Endodermal cell (in vitro differentiated cells): Measurements from ENCODE around the gene METTL21A. TPM values are rescaled to one million over a fixed set of nuclear protein-coding genes. Genes with fewer than 3 reads are reported as not detected.

Experiments used
- DNase-seq: peaks from one replicate; pipeline ENCODE4 v3.0.0-alpha.2; 2017
- H3K27ac ChIP-seq: 2 replicates; pipeline ENCODE4 v1.5.1; 2013; ENCODE audit warnings: mild to moderate bottlenecking, low read depth, low read length, moderate library complexity
- H3K27me3 ChIP-seq: 2 replicates; pipeline ENCODE4 v1.6.1; 2013; ENCODE audit warnings: mild to moderate bottlenecking, low read length, moderate library complexity; ENCODE audit not compliant: insufficient read depth, control insufficient read depth, poor library complexity, severe bottlenecking
- H3K36me3 ChIP-seq: 2 replicates; pipeline ENCODE4 v1.7.0; 2013; ENCODE audit warnings: mild to moderate bottlenecking, low read length, moderate library complexity; ENCODE audit not compliant: control insufficient read depth, insufficient read depth
- H3K4me1 ChIP-seq: one replicate; pipeline ENCODE4 v1.7.0; 2013; ENCODE audit warnings: low read length; ENCODE audit not compliant: control insufficient read depth, insufficient read depth
- H3K4me3 ChIP-seq: 2 replicates; pipeline ENCODE4 v1.5.1; 2013; ENCODE audit warnings: mild to moderate bottlenecking, low read length, moderate library complexity
- H3K9ac ChIP-seq: 2 replicates; pipeline ENCODE4 v1.6.1; 2013; ENCODE audit warnings: mild to moderate bottlenecking, low read length, moderate library complexity; ENCODE audit not compliant: poor library complexity, severe bottlenecking; ENCODE audit errors: extremely low read depth
- H3K9me3 ChIP-seq: 2 replicates; pipeline ENCODE4 v1.6.1; 2013; ENCODE audit warnings: mild to moderate bottlenecking, low read length, moderate library complexity; ENCODE audit not compliant: control insufficient read depth
- H3K27ac Mint-ChIP-seq: 2 replicates; pipeline ENCODE4 v1.8.0; 2020; ENCODE audit warnings: mixed read lengths
- H3K27me3 Mint-ChIP-seq: 2 replicates; pipeline ENCODE4 v1.8.0; 2021; ENCODE audit warnings: mild to moderate bottlenecking, mixed read lengths; ENCODE audit not compliant: insufficient read depth
- H3K36me3 Mint-ChIP-seq: 2 replicates; pipeline ENCODE4 v1.8.0; 2020; ENCODE audit warnings: low read depth, mixed read lengths
- H3K4me1 Mint-ChIP-seq: 2 replicates; pipeline ENCODE4 v1.8.0; 2020; ENCODE audit warnings: mixed read lengths
- H3K4me3 Mint-ChIP-seq: 2 replicates; pipeline ENCODE4 v1.8.0; 2020; ENCODE audit warnings: mild to moderate bottlenecking, moderate library complexity, mixed read lengths
- H3K9me3 Mint-ChIP-seq: 2 replicates; pipeline ENCODE4 v1.8.0; 2020; ENCODE audit warnings: mild to moderate bottlenecking, mixed read lengths
- CTCF ChIP-seq: fragments of 200-600 bp; sonication (generic); conservative IDR thresholded peaks from 2 replicates; pipeline ENCODE4 v1.5.0; 2021; ENCODE audit warnings: antibody characterized with exemption, mild to moderate bottlenecking
- WGBS, 2 experiments: methylation state at CpG; one replicate each; pipeline versions ENCODE4 v1.1.5 to v1.1.7; 2013; ENCODE audit warnings: missing lambda C conversion rate in 2 of 2, mixed read lengths in 1 of 2; ENCODE audit not compliant: insufficient coverage in 1 of 2, insufficient read length in 1 of 2; 5-methylcytosine and 5-hydroxymethylcytosine counted together
- total RNA-seq, 2 donors: library from RNA; stranded (reverse); fragmentation: NEBNext Ultra II Directional in 1 of 2; extraction: Animal tissue kit (Norgen Biotek cat#: 25700) in 1 of 2; gene quantifications; 2 replicates in 1 of 2; 3 replicates in 1 of 2; pipeline ENCODE4 v1.2.1, GENCODE V29; 2021

Gene METTL21A
- total RNA-seq, 2 donors from 2014 or later = 43.4 to 61.2 TPM

GRCh38 chr2:207624185-207625013 is 795 bp downstream of the METTL21A start:
- TF ChIP-seq CTCF = no peak
- Mint-ChIP-seq H3K9me3 (no peaks in the 10 kb centered on the region), H3K27ac (peak overlapping the region; percentile 87), H3K27me3 (no peaks in the 10 kb centered on the region), H3K36me3 (peaks cover 37% of the 10 kb centered on the region), H3K4me3 (peak overlapping the region; percentile 81), H3K4me1 (peaks cover 9% of the 10 kb centered on the region)
- Histone ChIP-seq H3K27ac (peak overlapping the region; percentile 84), H3K27me3 (no peaks in the 10 kb centered on the region), H3K9ac (peak overlapping the region; percentile 72), H3K9me3 (no peaks in the 10 kb centered on the region), H3K36me3 (peaks cover 31% of the 10 kb centered on the region), H3K4me3 (peak overlapping the region; percentile 92), H3K4me1 (no peaks in the 10 kb centered on the region)
- peak; percentile 86 for DNase-seq
- 3 to 4% methylated on average over 7 to 47 of the region's 47 CpGs for WGBS, 2 experiments

GRCh38 chr2:207621501-207622039 is 3.6 kb downstream of the METTL21A start:
- no peak for DNase-seq
- H3K9me3 Mint-ChIP-seq = no peaks in the 10 kb centered on the region
- H3K9ac ChIP-seq = no peak overlapping the region
- H3K36me3 Mint-ChIP-seq = peaks cover 57% of the 10 kb centered on the region
- no peak overlapping the region for H3K4me3 Mint-ChIP-seq
- H3K27ac ChIP-seq = no peak overlapping the region
- no peak for TF ChIP-seq CTCF
- no peak overlapping the region for H3K4me3 ChIP-seq
- H3K27ac Mint-ChIP-seq = no peak overlapping the region
- H3K27me3 Mint-ChIP-seq = no peaks in the 10 kb centered on the region
- H3K4me1 ChIP-seq = no peaks in the 10 kb centered on the region
- peaks cover 47% of the 10 kb centered on the region for H3K36me3 ChIP-seq
- peaks cover 9% of the 10 kb centered on the region for H3K4me1 Mint-ChIP-seq
- no peaks in the 10 kb centered on the region for H3K27me3 ChIP-seq
- WGBS, 2 experiments = 92 to 93% methylated on average over 6 to 10 of the region's 10 CpGs
- H3K9me3 ChIP-seq = no peaks in the 10 kb centered on the region

GRCh38 chr2:207619764-207620203 is 5.4 kb downstream of the METTL21A start:
- no peaks in the 10 kb centered on the region for H3K9me3 Mint-ChIP-seq
- no peak overlapping the region for H3K27ac Mint-ChIP-seq
- H3K27me3 Mint-ChIP-seq = no peaks in the 10 kb centered on the region
- no peak for TF ChIP-seq CTCF
- no peak for DNase-seq
- peaks cover 71% of the 10 kb centered on the region for H3K36me3 Mint-ChIP-seq
- H3K4me1 ChIP-seq = no peaks in the 10 kb centered on the region
- 86 to 97% methylated on average over 1 to 4 of the region's 4 CpGs for WGBS, 2 experiments
- H3K4me3 Mint-ChIP-seq = no peak overlapping the region
- no peaks in the 10 kb centered on the region for H3K9me3 ChIP-seq
- H3K36me3 ChIP-seq = peaks cover 50% of the 10 kb centered on the region
- H3K27me3 ChIP-seq = no peaks in the 10 kb centered on the region
- no peak overlapping the region for H3K9ac ChIP-seq
- peaks cover 9% of the 10 kb centered on the region for H3K4me1 Mint-ChIP-seq
- no peak overlapping the region for H3K4me3 ChIP-seq
- no peak overlapping the region for H3K27ac ChIP-seq
